Natural killer cell (primary cell): ENCODE results near the gene NOP14. TPM values are rescaled to one million over a fixed set of nuclear protein-coding genes. Genes with fewer than 3 reads are reported as not detected.
A peak's percentile ranks its signal among the peaks of the same experiment; 100 is the strongest.
"Not testable (repeated sequence)": the region's sequence is repeated elsewhere in the genome, so short reads cannot be mapped to it uniquely, and the experiment has no call there.

Source experiments
- ATAC-seq, 3 donors: fragments of 150-1000 bp in 2 of 3; fragments of 200-7000 bp in 1 of 3; cut with Tn5 transposase; 1 replicate in 1 of 3; 2 replicates in 2 of 3; pipeline ENCODE4 v1.10.0; 2021; ENCODE audit warnings: mild to moderate bottlenecking in 2 of 3, moderate library complexity in 2 of 3
- DNase-seq, 2 donors: peaks; one replicate each; pipeline versions ENCODE4 v3.0.0 to v3.0.0-alpha.2; 2013 to 2021; ENCODE audit warnings: mixed read lengths in 1 of 2
- H3K27ac ChIP-seq: one replicate; pipeline ENCODE4 v1.5.1; 2013; ENCODE audit warnings: mild to moderate bottlenecking, low read length
- H3K27me3 ChIP-seq: one replicate; pipeline ENCODE4 v1.6.1; 2013; ENCODE audit warnings: low read length; ENCODE audit not compliant: control insufficient read depth, insufficient read depth
- H3K36me3 ChIP-seq: one replicate; pipeline ENCODE4 v1.6.1; 2013; ENCODE audit warnings: low read length; ENCODE audit not compliant: control insufficient read depth, insufficient read depth
- H3K4me1 ChIP-seq: one replicate; pipeline ENCODE4 v1.6.1; 2013; ENCODE audit warnings: low read length; ENCODE audit not compliant: control insufficient read depth, insufficient read depth
- H3K4me3 ChIP-seq: one replicate; pipeline ENCODE4 v1.5.1; 2013; ENCODE audit warnings: low read length
- H3K9me3 ChIP-seq: one replicate; pipeline ENCODE4 v1.6.1; 2013; ENCODE audit warnings: low read length; ENCODE audit not compliant: control insufficient read depth, insufficient read depth
- H3K27ac Mint-ChIP-seq, 2 donors: one replicate each; pipeline ENCODE4 v1.8.0; 2022; ENCODE audit warnings: mild to moderate bottlenecking in 2 of 2, mixed read lengths in 2 of 2, moderate library complexity in 1 of 2
- H3K27me3 Mint-ChIP-seq, 2 donors: one replicate each; pipeline ENCODE4 v1.8.0; 2022; ENCODE audit warnings: low read depth in 2 of 2, mixed read lengths in 2 of 2
- H3K36me3 Mint-ChIP-seq: one replicate; pipeline ENCODE4 v1.8.0; 2022; ENCODE audit warnings: mixed read lengths
- H3K4me1 Mint-ChIP-seq, 2 donors: one replicate each; pipeline ENCODE4 v1.8.0; 2022; ENCODE audit warnings: mixed read lengths in 2 of 2
- H3K4me3 Mint-ChIP-seq: one replicate; pipeline ENCODE4 v1.8.0; 2022; ENCODE audit warnings: mild to moderate bottlenecking, moderate library complexity, mixed read lengths
- H3K9me3 Mint-ChIP-seq, 2 donors: one replicate each; pipeline ENCODE4 v1.8.0; 2022; ENCODE audit warnings: mixed read lengths in 2 of 2
- CTCF ChIP-seq: fragments of 200-600 bp; IDR thresholded peaks from one replicate; pipeline ENCODE4 v1.8.0; 2022; ENCODE audit warnings: antibody characterized with exemption
- WGBS: methylation state at CpG from one replicate; pipeline ENCODE4 v1.1.7; 2013; ENCODE audit warnings: missing lambda C conversion rate; ENCODE audit not compliant: insufficient coverage; 5-methylcytosine and 5-hydroxymethylcytosine counted together
- intact Hi-C: fragments of 100-400 bp; cut with micrococcal nuclease; formaldehyde crosslinking; loops from one replicate; pipeline ENCODE4 v1.14.2; 2022
- total RNA-seq, 4 donors: library from RNA; stranded (reverse); fragments of 120-200 nt in 1 of 4; gene quantifications; one replicate each; pipeline versions ENCODE4 v1.2.3 to v1.2.4, GENCODE V29; 2013 to 2022

NOP14 gene
- total RNA-seq, 3 donors from 2014 or later (not counting 1 experiment from before 2014, with no cell fraction given): 20.9 to 25.0 (median 21.1) TPM

- no peaks in the 10 kb centered on the region for H3K9me3 ChIP-seq
- ATAC-seq (no peak), DNase-seq (peak in 1 of 2 donors; percentile 46)
- peaks cover 26% of the 10 kb centered on the region for H3K4me1 ChIP-seq
- 61% methylated on average over 8 of the region's 8 CpGs for WGBS
- peaks cover 20% of the 10 kb centered on the region for H3K36me3 ChIP-seq
- Mint-ChIP-seq H3K36me3 (peaks cover 9% of the 10 kb centered on the region), H3K27ac (peak overlapping the region; percentile 88 to 90), H3K4me1 (peaks cover 43 to 47% of the 10 kb centered on the region in 2 donors), H3K9me3 (no peaks in the 10 kb centered on the region), H3K27me3 (no peaks in the 10 kb centered on the region), H3K4me3 (peak overlapping the region; percentile 91)
- no peak overlapping the region for H3K4me3 ChIP-seq
- TF ChIP-seq CTCF: no peak
- intact Hi-C loops: loop anchor here (5.0 to 10.0 kb wide), 2 partner anchors 86 to 197 kb away; no protein-coding TSS in a partner anchor
- no peaks in the 10 kb centered on the region for H3K27me3 ChIP-seq
- no peak overlapping the region for H3K27ac ChIP-seq
Measured at GRCh38 chr4:2961421-2961810, 1.8 kb downstream of the NOP14 start.

GRCh38 chr4:2960450-2960849 is 2.8 kb downstream of the NOP14 start:
- H3K36me3 Mint-ChIP-seq, H3K27ac ChIP-seq, H3K9me3 ChIP-seq, H3K27ac Mint-ChIP-seq, ATAC-seq, H3K4me3 Mint-ChIP-seq, H3K9me3 Mint-ChIP-seq, H3K27me3 Mint-ChIP-seq, H3K4me3 ChIP-seq, H3K27me3 ChIP-seq, DNase-seq: not testable (repeated sequence)
- no CpG with 5 or more reads among the region's 4 CpGs for WGBS
- peaks cover 43 to 47% of the 10 kb centered on the region in 2 donors for H3K4me1 Mint-ChIP-seq
- Histone ChIP-seq H3K36me3 (peaks cover 30% of the 10 kb centered on the region), H3K4me1 (peaks cover 26% of the 10 kb centered on the region)
- intact Hi-C loops: loop anchor here (5.0 to 10.0 kb wide), 2 partner anchors 87 to 196 kb away; no protein-coding TSS in a partner anchor

- DNase-seq (no peak), ATAC-seq (no peak)
- Histone ChIP-seq H3K4me3 (no peak overlapping the region), H3K27me3 (no peaks in the 10 kb centered on the region), H3K4me1 (peaks cover 19% of the 10 kb centered on the region), H3K9me3 (no peaks in the 10 kb centered on the region), H3K36me3 (peaks cover 35% of the 10 kb centered on the region), H3K27ac (no peak overlapping the region)
- 87% methylated on average over 9 of the region's 9 CpGs for WGBS
- Mint-ChIP-seq H3K27ac (no peak overlapping the region), H3K4me3 (no peak overlapping the region), H3K27me3 (no peaks in the 10 kb centered on the region), H3K9me3 (no peaks in the 10 kb centered on the region), H3K36me3 (peaks cover 12% of the 10 kb centered on the region), H3K4me1 (peaks cover 35 to 44% of the 10 kb centered on the region in 2 donors)
- no peak for TF ChIP-seq CTCF
- intact Hi-C loops: no loop called here
Measured at GRCh38 chr4:2958446-2958845, 4.8 kb downstream of the NOP14 start.

- H3K4me3 Mint-ChIP-seq: not testable (repeated sequence)
Measured at GRCh38 chr4:2955186-2956044, 7.8 kb downstream of the NOP14 start.

More at GRCh38 chr4:2955186-2956044, 7.8 kb downstream of the NOP14 start:
- WGBS: 97% methylated on average over 31 of the region's 44 CpGs
- peaks cover 62% of the 10 kb centered on the region for H3K36me3 ChIP-seq
- H3K27ac Mint-ChIP-seq: peak overlapping the region; percentile 43 to 76
- ATAC-seq, H3K9me3 Mint-ChIP-seq, H3K4me3 ChIP-seq, H3K4me1 ChIP-seq, H3K9me3 ChIP-seq, H3K27me3 Mint-ChIP-seq, intact Hi-C loops, H3K27me3 ChIP-seq: not testable (repeated sequence)
- peak in 1 of 2 donors; percentile 22 for DNase-seq
- peak overlapping the region; percentile 33 for H3K27ac ChIP-seq
- peaks cover 19 to 21% of the 10 kb centered on the region in 2 donors for H3K4me1 Mint-ChIP-seq
- peaks cover 26% of the 10 kb centered on the region for H3K36me3 Mint-ChIP-seq
